HEK293T (cell line): ENCODE results near the gene HIVEP2.

Experiments
- CTCF ChIA-PET: fragments of 350-600 bp; formaldehyde crosslinking; extraction: SDS; loops from one replicate; lab custom pipeline; 2021; ENCODE audit warnings: antibody characterized with exemption, inconsistent platforms; lab: Yijun Ruan, JAX
- POLR2A ChIA-PET: fragments of 350-600 bp; formaldehyde crosslinking; extraction: SDS; loops from one replicate; lab custom pipeline; 2020; ENCODE audit warnings: antibody characterized with exemption, inconsistent platforms; lab: Yijun Ruan, JAX
- DNase-seq: peaks from one replicate; pipeline ENCODE4 v3.0.0; 2012; ENCODE audit warnings: mixed read lengths; ENCODE audit errors: extremely low spot score
- ARNT ChIP-seq: fragments of 450-650 bp; IDR thresholded peaks from 2 replicates; pipeline ENCODE4 v1.6.1; 2017; ENCODE audit warnings: mild to moderate bottlenecking
- BHLHE40 ChIP-seq: fragments of 450-650 bp; IDR thresholded peaks from 2 replicates; pipeline ENCODE4 v1.6.1; 2016; ENCODE audit warnings: mild to moderate bottlenecking, moderate library complexity, borderline replicate concordance
- CTBP1 ChIP-seq: fragments of 450-650 bp; IDR thresholded peaks from 2 replicates; pipeline ENCODE4 v1.6.1; 2016; ENCODE audit warnings: borderline replicate concordance
- ELF4 ChIP-seq: fragments of 450-650 bp; IDR thresholded peaks from 2 replicates; pipeline ENCODE4 v1.6.1; 2017; ENCODE audit warnings: antibody characterized with exemption
- FOXA1 ChIP-seq: fragments of 450-650 bp; IDR thresholded peaks from 2 replicates; pipeline ENCODE4 v1.6.1; 2016; ENCODE audit warnings: mild to moderate bottlenecking
- FOXK2 ChIP-seq: fragments of 450-650 bp; IDR thresholded peaks from 2 replicates; pipeline ENCODE4 v1.6.1; 2016; ENCODE audit warnings: mild to moderate bottlenecking
- FOXM1 ChIP-seq: fragments of 450-650 bp; IDR thresholded peaks from 2 replicates; pipeline ENCODE4 v1.6.1; 2017; ENCODE audit warnings: mild to moderate bottlenecking, borderline replicate concordance
- HDGF ChIP-seq: fragments of 450-650 bp; IDR thresholded peaks from 2 replicates; pipeline ENCODE4 v1.6.1; 2017; ENCODE audit warnings: antibody characterized with exemption, borderline replicate concordance
- L3MBTL2 ChIP-seq: fragments of 450-650 bp; conservative IDR thresholded peaks from 2 replicates; pipeline ENCODE4 v1.6.1; 2016; ENCODE audit warnings: mild to moderate bottlenecking
- LEF1 ChIP-seq: fragments of 450-650 bp; IDR thresholded peaks from 2 replicates; pipeline ENCODE4 v1.6.1; 2017; ENCODE audit warnings: mild to moderate bottlenecking, borderline replicate concordance
- NFRKB ChIP-seq: fragments of 450-650 bp; IDR thresholded peaks from 2 replicates; pipeline ENCODE4 v1.6.1; 2016; ENCODE audit warnings: mild to moderate bottlenecking, moderate library complexity
- SP1 ChIP-seq: fragments of 450-650 bp; IDR thresholded peaks from 2 replicates; pipeline ENCODE4 v1.6.1; 2017
- SUZ12 ChIP-seq: fragments of 450-650 bp; IDR thresholded peaks from 2 replicates; pipeline ENCODE4 v1.6.1; 2016; ENCODE audit warnings: mild to moderate bottlenecking
- TARDBP ChIP-seq: fragments of 450-650 bp; IDR thresholded peaks from 2 replicates; pipeline ENCODE4 v1.6.1; 2016
- ZNF384 ChIP-seq: fragments of 450-650 bp; IDR thresholded peaks from 2 replicates; pipeline ENCODE4 v1.6.1; 2016
- TF ChIP-seq, protein P1 (sequence below): fragments of 450-650 bp; IDR thresholded peaks from 2 replicates; pipeline ENCODE4 v1.6.1; 2016

The HIVEP2 gene

DNA sequence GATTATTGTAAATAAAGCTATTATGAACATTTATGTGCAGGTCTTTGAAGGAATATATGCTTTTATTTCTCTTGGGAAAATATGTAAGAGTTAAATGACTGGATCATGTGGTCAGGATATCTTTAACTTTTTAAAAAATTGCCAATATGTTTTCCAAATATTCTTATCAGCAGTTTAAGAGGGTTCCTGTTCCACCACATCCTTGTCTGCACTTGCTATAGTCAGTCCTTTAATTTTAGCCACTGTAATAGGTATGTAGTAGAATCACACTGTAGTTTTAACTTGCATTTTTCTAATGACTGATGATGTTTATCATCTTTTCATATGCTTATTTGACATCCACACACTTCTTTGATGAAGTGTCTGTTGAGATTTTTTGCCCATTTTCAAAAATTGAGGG is 23.6 kb upstream of the HIVEP2 start:
- no peak for DNase-seq
- no peak for TF ChIP-seq NFRKB
- no peak for TF ChIP-seq ZNF384
- TF ChIP-seq, protein P1, sequence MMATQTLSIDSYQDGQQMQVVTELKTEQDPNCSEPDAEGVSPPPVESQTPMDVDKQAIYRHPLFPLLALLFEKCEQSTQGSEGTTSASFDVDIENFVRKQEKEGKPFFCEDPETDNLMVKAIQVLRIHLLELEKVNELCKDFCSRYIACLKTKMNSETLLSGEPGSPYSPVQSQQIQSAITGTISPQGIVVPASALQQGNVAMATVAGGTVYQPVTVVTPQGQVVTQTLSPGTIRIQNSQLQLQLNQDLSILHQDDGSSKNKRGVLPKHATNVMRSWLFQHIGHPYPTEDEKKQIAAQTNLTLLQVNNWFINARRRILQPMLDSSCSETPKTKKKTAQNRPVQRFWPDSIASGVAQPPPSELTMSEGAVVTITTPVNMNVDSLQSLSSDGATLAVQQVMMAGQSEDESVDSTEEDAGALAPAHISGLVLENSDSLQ: no peak
- TF ChIP-seq CTBP1: no peak
- no peak for TF ChIP-seq TARDBP
- TF ChIP-seq FOXM1: no peak
- no peak for TF ChIP-seq SUZ12
- no peak for TF ChIP-seq SP1
- no peak for TF ChIP-seq ELF4
- no peak for TF ChIP-seq BHLHE40
- TF ChIP-seq LEF1: no peak
- no peak for TF ChIP-seq L3MBTL2
- no peak for TF ChIP-seq FOXA1
- no peak for TF ChIP-seq HDGF
- no peak for TF ChIP-seq FOXK2
- ChIA-PET CTCF (no interaction called here), POLR2A (no interaction called here)

DNA sequence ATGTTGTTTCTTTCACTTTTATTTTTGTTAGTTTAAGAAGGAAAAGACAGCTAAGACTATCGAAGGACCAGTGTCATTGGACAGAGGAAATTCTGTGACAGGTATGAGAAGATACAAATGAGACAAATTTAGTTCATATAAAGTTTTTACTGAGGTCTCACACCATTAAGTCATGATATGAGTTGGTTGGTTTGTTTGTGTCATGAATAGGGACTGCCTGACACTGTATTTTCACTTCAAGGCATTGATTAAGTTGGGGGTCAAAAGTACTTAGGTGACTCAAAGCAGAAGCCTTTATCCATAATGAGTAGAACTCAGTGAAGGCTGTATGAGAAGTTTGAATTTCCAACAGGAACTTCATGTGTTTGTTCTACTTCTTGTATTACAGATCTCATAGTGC is 21.3 kb upstream of the HIVEP2 start:
- CTCF ChIA-PET: no interaction called here
- POLR2A ChIA-PET: no interaction called here

DNA sequence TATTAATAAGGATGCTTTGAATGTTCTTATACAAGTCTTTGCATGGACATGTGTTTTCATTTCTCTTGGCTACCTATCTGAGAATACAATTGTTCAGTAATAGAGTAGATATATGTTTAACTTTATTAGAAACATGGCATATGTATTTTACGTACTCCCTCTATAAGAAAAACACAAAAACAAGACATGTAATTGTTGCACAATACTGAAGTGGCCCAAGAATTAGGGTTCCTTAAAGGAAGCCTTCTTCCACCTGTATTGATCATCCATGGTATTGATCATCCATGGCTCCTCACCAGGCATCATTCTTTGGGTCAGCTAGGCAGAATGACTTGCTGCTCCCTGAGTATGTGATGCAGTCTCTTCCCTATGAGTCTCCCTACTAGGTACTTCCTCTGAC is 20.2 kb upstream of the HIVEP2 start:
- POLR2A ChIA-PET: no interaction called here
- CTCF ChIA-PET: no interaction called here
- no peak for TF ChIP-seq BHLHE40
- no peak for TF ChIP-seq NFRKB
- no peak for TF ChIP-seq SUZ12
- TF ChIP-seq TARDBP: no peak
- no peak for TF ChIP-seq HDGF
- TF ChIP-seq, protein P1: no peak
- TF ChIP-seq FOXK2: no peak
- no peak for TF ChIP-seq SP1
- TF ChIP-seq FOXA1: no peak
- no peak for TF ChIP-seq LEF1
- no peak for DNase-seq

More for the DNA sequence above, 21.3 kb upstream of the HIVEP2 start:
- DNase-seq: no peak
- TF ChIP-seq FOXM1 (no peak), CTBP1 (no peak), LEF1 (no peak), SP1 (no peak), ZNF384 (no peak), TARDBP (no peak), FOXK2 (no peak)

DNA sequence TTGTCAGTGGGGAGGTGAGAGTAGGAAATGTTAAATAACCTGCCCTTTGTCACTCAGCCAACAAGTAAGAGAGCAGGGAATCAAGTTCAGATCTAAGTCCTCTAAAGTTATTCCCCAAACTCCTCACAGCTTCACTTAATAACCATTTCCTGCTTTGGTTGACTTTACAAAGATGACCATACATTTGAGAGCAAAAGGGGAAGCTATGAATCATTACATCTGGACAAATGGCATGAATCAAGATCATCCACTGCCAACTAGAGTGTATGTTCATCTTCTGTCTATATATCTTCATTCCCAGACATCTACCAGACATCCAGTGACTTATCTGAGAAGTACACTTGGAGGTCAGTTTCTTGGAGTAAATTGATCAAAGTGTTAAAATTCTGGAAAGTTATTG is 15.1 kb upstream of the HIVEP2 start:
- no peak for DNase-seq
- POLR2A ChIA-PET: no interaction called here
- no peak for TF ChIP-seq SP1
- no peak for TF ChIP-seq HDGF
- TF ChIP-seq, protein P1: no peak
- TF ChIP-seq ARNT: no peak
- TF ChIP-seq FOXM1: no peak
- CTCF ChIA-PET: no interaction called here

DNA sequence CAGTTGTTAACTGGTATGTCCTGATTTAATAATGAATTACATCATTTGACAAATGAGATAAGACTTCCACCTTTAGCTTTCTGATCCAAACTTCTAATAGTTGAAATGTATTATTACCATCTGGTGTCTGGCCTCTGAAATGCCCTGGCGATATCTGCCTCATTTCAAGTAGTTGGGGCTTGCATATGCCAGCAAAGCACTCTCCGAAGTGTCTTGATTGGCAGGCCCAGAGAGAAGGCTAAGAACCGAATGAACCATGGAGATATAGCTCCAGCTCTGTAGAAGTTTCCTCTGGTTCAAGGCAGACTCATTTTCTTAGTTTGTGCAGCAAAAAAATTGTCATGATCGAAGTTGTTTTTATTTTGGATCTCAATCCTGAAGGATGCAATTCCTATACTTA is 13.4 kb upstream of the HIVEP2 start:
- ChIA-PET POLR2A (no interaction called here), CTCF (interaction anchor here (1.2 kb wide), 1 partner anchor 15 kb away, joined by 3 read pairs; no protein-coding TSS in a partner anchor)
- TF ChIP-seq HDGF (no peak), ARNT (no peak), FOXK2 (no peak), SUZ12 (no peak), LEF1 (no peak), ELF4 (no peak), FOXA1 (no peak), CTBP1 (no peak), SP1 (no peak), BHLHE40 (no peak)
- DNase-seq: no peak

DNA sequence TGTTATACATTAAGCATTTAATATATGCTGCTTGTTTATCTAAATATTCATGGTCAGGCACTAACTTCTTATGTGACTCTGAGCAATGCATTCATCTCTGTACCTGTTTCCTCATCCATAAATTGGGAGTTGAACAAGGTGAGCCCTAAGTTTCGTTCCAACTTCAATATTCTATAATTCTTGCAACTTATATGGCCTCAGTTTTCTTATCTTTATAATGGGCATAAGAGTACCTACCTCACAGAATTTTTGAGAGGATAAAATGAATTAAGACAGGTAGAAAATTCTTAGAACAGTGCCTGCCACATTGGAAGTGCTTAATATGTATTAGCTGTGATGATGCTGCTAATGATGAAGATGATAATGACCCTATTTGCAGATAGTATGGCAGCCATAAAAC is 11.8 kb upstream of the HIVEP2 start:
- TF ChIP-seq SP1 (no peak), ELF4 (no peak), TARDBP (no peak), FOXA1 (no peak), L3MBTL2 (no peak), LEF1 (no peak), HDGF (no peak), FOXM1 (no peak), FOXK2 (no peak)
- no peak for DNase-seq
- POLR2A ChIA-PET: no interaction called here
- CTCF ChIA-PET: no interaction called here

DNA sequence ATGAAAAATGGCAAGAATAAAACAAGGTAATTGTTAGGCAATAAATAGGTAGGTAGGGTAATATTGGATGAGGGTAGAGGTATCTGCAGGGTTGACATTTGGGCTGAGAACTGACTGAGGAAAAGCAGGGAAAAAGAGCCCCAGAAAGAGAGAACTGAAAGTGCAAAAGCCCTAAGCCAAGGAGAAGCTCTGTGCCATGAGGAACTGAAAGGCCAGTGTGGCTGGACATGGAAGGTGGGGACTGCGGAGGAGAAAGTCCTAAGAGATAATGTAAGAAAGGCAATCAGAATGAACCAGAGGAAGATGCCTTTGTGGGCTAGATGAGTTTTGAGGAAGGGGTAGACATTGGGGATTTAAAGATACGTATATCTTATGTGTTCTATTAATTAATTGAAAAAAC is 9.9 kb upstream of the HIVEP2 start:
- DNase-seq: no peak
- ChIA-PET POLR2A (no interaction called here), CTCF (no interaction called here)

More for the DNA sequence above, 9.9 kb upstream of the HIVEP2 start:
- TF ChIP-seq HDGF (no peak), ELF4 (no peak)
